ENCODE results near the gene NUCB2.
A peak's percentile ranks its signal among the peaks of the same experiment; 100 is the strongest.

Gene NUCB2

GRCh38 chr11:17268902-17269301, 7.6 kb upstream of the NUCB2 start:
- H3K27ac ChIP-seq, result no peak overlapping the region
- H3K36me3 ChIP-seq (ENCODE audit: control insufficient read depth, insufficient read depth, low read length), result no peaks in the 10 kb centered on the region
- H3K4me3 ChIP-seq (ENCODE audit: low read depth, low read length), result no peak overlapping the region
- H3K4me2 ChIP-seq (ENCODE audit: low read length), result no peak overlapping the region
- no peak for TF ChIP-seq CTCF (IDR thresholded peaks at IDR 0.05)
- H3K4me1 ChIP-seq, result no peaks in the 10 kb centered on the region
- H3K9me3 ChIP-seq (ENCODE audit: control insufficient read depth, low read length), result no peaks in the 10 kb centered on the region
- no peaks in the 10 kb centered on the region for H3K27me3 ChIP-seq (ENCODE audit: control insufficient read depth, insufficient read depth, low read length)
- H2AFZ ChIP-seq, result peak overlapping the region; percentile 46
- H3K79me2 ChIP-seq, result no peaks in the 10 kb centered on the region
- H3K9ac ChIP-seq, result no peak overlapping the region

- no peaks in the 10 kb centered on the region for H3K27me3 ChIP-seq (ENCODE audit: control insufficient read depth, insufficient read depth, low read length)
- TF ChIP-seq CTCF (IDR thresholded peaks at IDR 0.05), result no peak
- H3K36me3 ChIP-seq (ENCODE audit: control insufficient read depth, insufficient read depth, low read length), result no peaks in the 10 kb centered on the region
- H2AFZ ChIP-seq, result peak overlapping the region; percentile 58
- peaks cover 4% of the 10 kb centered on the region for H3K79me2 ChIP-seq
- H3K4me1 ChIP-seq, result peaks cover 6% of the 10 kb centered on the region
- no peak overlapping the region for H3K9ac ChIP-seq
- no peaks in the 10 kb centered on the region for H3K9me3 ChIP-seq (ENCODE audit: control insufficient read depth, low read length)
- H3K4me2 ChIP-seq (ENCODE audit: low read length), result no peak overlapping the region
- no peak overlapping the region for H3K4me3 ChIP-seq (ENCODE audit: low read depth, low read length)
- peak overlapping the region; percentile 34 for H3K27ac ChIP-seq
Measured at GRCh38 chr11:17272801-17273200, 3.7 kb upstream of the NUCB2 start.

GRCh38 chr11:17273211-17273610, 3.3 kb upstream of the NUCB2 start:
- H3K27me3 ChIP-seq (ENCODE audit: control insufficient read depth, insufficient read depth, low read length), result no peaks in the 10 kb centered on the region
- no peak overlapping the region for H3K4me3 ChIP-seq (ENCODE audit: low read depth, low read length)
- no peak for TF ChIP-seq CTCF (IDR thresholded peaks at IDR 0.05)
- H3K36me3 ChIP-seq (ENCODE audit: control insufficient read depth, insufficient read depth, low read length), result no peaks in the 10 kb centered on the region
- no peaks in the 10 kb centered on the region for H3K9me3 ChIP-seq (ENCODE audit: control insufficient read depth, low read length)
- peak overlapping the region; percentile 34 for H3K27ac ChIP-seq
- peaks cover 4% of the 10 kb centered on the region for H3K79me2 ChIP-seq
- H2AFZ ChIP-seq, result peak overlapping the region; percentile 58
- H3K9ac ChIP-seq, result no peak overlapping the region
- H3K4me1 ChIP-seq, result peaks cover 6% of the 10 kb centered on the region
- no peak overlapping the region for H3K4me2 ChIP-seq (ENCODE audit: low read length)

- Histone ChIP-seq H3K36me3 (ENCODE audit: control insufficient read depth, insufficient read depth, low read length) (no peaks in the 10 kb centered on the region), H3K27me3 (ENCODE audit: control insufficient read depth, insufficient read depth, low read length) (no peaks in the 10 kb centered on the region), H3K4me3 (ENCODE audit: low read depth, low read length) (no peak overlapping the region), H3K9me3 (ENCODE audit: control insufficient read depth, low read length) (no peaks in the 10 kb centered on the region), H3K79me2 (peaks cover 5% of the 10 kb centered on the region), H3K9ac (no peak overlapping the region), H3K4me1 (peaks cover 6% of the 10 kb centered on the region), H2AFZ (peak overlapping the region; percentile 58), H3K4me2 (ENCODE audit: low read length) (no peak overlapping the region), H3K27ac (peak overlapping the region; percentile 34)
- no peak for TF ChIP-seq CTCF (IDR thresholded peaks at IDR 0.05)
Measured at GRCh38 chr11:17273668-17274282, 2.8 kb upstream of the NUCB2 start.

All from parathyroid adenoma (tissue), 2 donors.